Keratinocyte (primary cell): Measurements from ENCODE around the gene PPP6C.

Experiments used
- CTCF ChIP-seq, 3 experiments: IDR thresholded peaks in 1 of 3; conservative IDR thresholded peaks in 1 of 3; optimal IDR thresholded peaks in 1 of 3; 2 replicates in 2 of 3; 3 replicates in 1 of 3; pipeline versions ENCODE3 to v1.5.1; 2011; ENCODE audit warnings: low read length in 3 of 3, mild to moderate bottlenecking in 3 of 3, moderate library complexity in 2 of 3, control low read depth in 1 of 3, inconsistent platforms in 1 of 3; ENCODE audit not compliant: insufficient read depth in 2 of 3; ENCODE audit errors: extremely low read depth in 1 of 3
- EZH2 ChIP-seq: IDR thresholded peaks from one replicate; pipeline ENCODE4 v1.6.1; 2012; ENCODE audit warnings: inconsistent platforms, mild to moderate bottlenecking, low read length, moderate library complexity

DNA sequence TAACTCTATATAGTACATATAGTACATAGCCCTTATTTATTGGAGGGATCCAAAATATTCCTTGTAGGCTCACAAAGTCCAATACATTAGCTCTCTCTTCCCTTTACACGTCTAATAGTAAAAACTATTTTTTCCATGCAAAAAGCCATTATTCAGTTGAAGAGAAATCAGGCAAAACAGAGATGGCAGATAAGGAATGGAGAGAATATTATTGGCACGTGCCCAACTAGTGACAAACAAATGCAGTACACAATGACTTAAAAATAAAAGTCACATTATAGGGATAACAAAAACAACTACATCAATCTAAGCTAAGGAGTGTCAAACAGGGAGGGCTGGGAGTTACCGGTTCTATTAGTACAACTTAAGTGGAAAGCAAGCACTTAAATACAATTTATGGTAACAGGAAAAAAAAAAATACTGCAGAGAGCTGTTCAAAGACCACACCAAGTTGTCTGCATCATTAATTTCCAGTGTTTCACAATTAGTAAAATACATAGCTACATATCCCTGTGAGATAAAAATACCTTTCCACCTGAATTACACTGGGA, 42.1 kb downstream of the PPP6C start:
- TF ChIP-seq CTCF (optimal IDR thresholded peaks at IDR 0.05 in 1 of 3, IDR thresholded peaks at IDR 0.05 in 1 of 3, conservative IDR thresholded peaks at IDR 0.05 in 1 of 3; ENCODE audit: extremely low read depth in 1 of 3, insufficient read depth in 2 of 3, low read length in 3 of 3) (no peak), EZH2 (no peak)
